Epidermal melanocyte (primary cell): ENCODE results near the gene B3GNT5.

Experiments
- DNase-seq: peaks from one replicate; pipeline ENCODE4 v3.0.0; 2011; ENCODE audit warnings: low spot score; ENCODE audit not compliant: insufficient read length

B3GNT5 gene

DNA sequence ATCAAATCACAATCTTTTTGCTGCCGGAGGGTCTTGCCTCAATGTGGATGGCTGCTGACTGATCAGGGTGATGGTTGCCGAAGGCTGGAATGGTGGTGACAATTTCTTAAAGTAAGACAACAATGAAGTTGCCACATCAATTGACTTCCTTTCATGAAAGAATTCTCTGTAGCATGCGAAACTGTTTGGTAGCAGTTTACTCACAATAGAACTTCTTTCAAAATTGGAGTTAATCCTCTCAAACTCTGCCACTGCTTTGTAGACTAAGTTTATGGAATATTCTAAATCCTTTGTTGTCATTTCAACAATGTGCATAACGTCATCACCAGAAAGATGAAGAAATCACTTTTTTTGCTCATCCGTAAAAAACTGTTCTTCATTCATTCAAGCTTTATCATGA lies 65.8 kb downstream of the B3GNT5 start:
- no peak for DNase-seq

DNA sequence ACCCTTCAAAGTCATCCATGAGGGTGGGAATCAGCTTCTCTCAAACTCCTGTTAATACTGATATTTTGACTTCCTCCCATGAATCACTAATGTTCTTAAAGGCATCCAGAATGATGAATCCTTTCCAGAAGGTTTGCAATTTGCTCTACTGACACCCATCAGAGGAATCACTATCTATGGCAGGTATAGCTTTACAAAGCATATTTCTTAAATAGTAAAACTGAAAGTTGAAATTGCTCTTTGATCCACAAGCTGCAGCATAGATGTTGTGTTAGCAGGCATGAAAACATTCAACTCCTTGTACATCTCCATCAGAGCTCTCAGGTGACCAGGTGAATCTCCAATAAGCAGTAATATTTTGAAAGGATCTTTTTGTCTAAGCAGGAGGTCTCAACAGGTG lies 66.3 kb downstream of the B3GNT5 start:
- DNase-seq, result no peak
